Activated CD8-positive, alpha-beta memory T cell treated with anti-CD3 and anti-CD28 coated beads, Interleukin-2, amount 50 U/mL, for 24 hours (primary cell): ENCODE data around the gene INHBE.
"Not testable (repeated sequence)": the region's sequence is repeated elsewhere in the genome, so short reads cannot be mapped to it uniquely, and the experiment has no call there.

Experiments used
- DNase-seq: peaks from one replicate; pipeline ENCODE4 v3.0.0-alpha.2; 2020; ENCODE audit errors: extremely low read depth

INHBE gene

DNA sequence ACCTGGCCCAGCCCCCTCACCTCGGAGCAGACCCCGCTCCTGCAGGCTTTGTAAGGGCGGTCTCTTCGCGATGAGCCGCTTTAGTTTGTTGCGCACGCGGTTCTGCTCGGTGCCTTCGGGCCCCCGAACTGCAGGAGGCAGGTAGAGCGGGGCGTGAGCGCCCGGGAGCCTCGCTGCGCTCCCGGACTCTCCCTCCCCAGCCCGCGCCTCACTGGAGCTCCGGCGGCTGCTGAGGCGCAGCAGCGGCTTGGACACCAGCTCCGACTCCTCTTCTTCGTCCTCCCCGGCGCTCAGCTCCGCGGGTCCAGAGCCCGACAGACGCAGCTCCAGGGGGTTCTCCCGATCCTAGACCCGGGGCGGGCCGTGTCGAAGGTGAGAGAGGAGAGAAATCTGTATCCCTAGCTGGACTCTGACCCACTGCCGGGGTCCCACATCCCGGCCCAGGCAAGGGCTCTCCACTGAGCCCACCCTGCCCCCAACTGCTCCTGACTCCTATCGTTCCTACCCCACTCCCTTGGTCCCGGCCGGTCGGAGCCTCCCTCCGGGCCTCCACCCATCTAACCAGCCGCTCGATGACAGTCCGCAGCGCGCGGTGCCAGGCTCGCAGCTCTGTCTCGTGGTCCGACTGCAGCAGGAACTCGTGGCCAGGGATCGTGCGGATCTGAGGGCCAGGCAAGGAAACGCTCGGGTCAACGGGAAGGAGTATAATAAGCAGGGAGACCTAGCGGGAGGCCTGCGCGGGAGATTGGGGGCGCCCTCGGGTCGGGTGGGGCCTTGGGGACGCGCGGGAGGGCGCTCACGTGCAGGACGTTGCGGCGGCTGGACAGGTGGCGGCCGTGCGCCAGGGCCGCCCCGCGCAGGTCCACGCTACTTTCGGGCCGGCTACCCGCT, 20.4 kb downstream of the INHBE start:
- DNase-seq: no peak

- no peak for DNase-seq
These were observed 21.3 kb downstream of the INHBE start for GRCh38 chr12:57476162-57476992.

DNA sequence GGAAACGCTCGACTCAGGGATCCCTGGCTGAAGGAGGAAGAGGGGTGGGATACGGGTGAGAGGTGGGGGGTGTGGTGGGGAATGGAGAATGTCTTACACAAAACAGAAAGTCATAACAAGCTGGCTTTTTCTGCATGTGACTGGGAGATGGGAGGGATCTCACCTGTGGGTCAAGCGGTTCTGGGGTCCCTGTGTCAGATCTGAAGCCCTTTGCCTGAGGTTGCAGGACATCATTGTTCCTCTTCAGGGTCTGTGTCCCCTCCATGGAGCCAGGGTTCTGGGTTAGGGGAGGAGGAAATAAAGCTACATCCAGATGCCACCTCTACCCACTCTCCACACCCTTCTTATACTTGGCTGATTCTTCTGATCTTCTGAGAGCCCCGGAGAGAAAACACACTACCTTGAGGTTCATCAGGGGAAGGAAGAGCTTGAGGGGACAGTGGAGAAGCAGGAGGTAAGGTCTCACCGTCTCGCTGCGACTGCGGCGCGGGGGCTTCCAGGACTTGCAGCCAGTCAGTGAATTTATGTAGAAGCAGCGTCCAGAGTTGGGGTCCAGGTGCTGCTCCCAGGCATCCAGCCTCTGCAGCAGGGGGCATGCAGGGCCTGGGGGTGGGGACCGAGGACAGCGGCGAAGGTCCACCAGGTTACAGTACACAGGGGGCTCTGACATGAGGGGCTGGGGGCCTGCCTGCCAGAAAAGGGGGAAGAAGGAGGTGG, 22.0 kb downstream of the INHBE start:
- DNase-seq: no peak

DNA sequence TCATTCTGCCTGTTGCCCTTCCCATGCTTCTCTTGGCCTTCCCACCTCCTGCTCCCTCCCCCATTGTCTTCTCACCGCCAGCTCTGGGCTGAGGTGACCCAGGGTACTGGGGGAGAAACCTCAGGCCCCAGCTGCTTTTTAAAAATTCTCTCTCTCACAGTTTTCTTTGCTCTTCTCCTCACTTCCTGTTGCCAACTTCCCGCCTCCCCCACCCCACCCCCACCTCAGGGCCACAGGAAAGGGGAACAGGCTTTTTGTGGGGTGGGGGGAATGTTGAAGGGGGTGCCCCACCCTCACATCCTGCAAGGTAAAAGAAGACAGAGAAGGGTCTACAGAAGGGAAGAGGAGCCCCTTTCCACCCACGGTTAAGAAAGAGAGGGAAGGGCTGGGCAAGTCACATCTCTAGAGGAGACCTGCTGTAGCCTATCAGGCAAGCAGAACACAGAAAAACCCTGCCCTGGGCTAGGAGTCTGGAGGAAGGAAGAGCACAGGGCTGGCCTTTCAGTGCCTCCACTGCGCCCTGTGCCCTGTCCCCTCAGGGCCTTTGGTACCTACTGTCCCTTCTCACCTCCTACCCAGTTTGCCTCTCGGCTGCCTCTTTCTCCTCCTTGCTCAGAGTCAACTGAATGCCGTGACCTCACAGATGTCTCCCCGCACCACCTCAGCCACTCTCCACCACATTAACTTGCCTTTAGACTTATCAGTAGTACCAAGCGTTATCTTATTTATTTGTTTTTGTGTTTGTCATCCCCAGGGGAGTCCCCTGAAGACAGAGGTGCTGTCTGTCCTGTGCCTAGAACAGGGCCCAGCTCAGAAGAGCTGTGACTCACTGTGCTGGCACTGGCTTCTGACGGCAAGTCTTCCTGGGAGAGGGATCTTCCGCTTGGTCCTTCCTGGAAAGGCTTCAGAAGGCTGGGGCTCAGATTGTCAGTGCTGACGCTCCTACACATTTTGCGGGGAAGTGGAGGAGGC, 22.9 kb downstream of the INHBE start:
- no peak for DNase-seq

DNA sequence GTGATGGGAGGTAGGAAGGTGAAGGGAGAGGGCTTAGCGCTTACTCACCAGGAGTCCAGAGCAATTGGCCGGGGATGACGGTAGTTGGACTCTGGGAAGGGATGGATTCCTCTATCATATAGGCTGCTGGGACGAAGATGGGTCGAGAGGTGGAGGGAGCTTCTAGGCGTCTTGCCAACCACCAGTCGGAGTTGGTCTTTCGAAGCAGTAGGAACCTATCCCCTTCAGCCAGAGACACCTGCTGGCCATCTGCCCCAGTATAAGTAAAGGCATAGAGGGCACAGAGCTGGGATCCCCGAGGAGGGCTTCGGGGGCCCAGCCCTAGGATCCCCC, 23.9 kb downstream of the INHBE start:
- no peak for DNase-seq

GRCh38 chr12:57479376-57480115, 24.4 kb downstream of the INHBE start, which contains the start of gene ARHGAP9:
Gene ARHGAP9, minus strand, starts transcription at chr12:57479866. Its CDS starts 460 bp downstream, at chr12:57479406.
- no peak for DNase-seq

DNA sequence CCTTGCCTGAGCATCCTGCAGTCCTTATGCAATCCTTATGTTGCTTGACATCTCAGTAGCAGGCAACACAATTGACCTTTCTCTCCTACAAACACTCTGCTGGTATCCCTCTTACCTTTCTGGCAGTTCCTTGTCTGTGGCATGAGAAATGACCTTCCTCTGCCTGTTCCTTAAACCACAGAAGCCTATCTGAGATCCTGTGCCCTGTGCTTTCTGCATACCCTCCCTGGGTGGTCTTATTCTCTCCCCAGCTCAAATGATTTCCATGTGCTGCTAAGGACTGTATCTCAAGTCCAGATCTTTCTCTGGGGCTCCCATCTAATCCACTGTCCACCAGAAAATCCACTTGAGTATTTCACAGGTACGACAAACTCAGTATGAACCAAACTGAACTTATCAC, 26.6 kb downstream of the INHBE start:
- no peak for DNase-seq

DNA sequence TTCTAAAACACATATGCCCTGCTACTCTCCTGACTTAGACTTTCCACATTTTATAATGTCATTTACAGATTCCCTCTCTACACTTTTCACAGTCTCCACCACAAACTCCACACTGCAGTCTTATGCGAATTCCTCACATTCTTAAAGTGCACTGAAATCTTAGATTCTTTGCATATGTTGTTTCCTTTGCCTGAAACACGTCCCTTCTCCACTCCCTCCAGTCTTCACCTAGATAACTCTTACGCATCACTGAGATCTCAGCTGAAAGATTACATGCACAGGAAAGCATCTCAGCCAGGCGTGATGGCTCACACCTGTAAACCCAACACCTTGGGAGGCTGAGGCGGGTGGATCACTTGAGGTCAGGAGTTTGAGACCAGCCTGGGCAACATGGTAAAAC, 28.4 kb downstream of the INHBE start:
- no peak for DNase-seq

DNA sequence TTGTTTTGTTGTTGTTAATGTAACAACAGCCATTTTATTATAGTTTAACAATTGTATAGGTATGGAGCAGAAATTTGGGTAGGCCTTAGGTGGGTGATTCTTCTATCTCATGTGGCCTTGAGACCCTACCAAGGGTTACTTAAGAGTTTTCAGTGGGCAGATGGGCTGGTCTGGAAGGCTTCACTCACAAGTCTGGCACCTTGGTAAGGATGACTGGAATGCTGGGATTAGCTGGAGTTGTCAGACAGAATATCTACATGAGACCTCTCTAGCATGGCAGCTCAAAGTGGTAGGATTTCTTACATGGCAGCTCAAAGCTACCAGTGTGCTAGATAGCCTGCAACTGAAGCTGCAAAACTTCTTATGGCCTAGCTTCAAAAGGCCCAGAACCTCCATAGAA, 30.6 kb downstream of the INHBE start:
- no peak for DNase-seq

DNA sequence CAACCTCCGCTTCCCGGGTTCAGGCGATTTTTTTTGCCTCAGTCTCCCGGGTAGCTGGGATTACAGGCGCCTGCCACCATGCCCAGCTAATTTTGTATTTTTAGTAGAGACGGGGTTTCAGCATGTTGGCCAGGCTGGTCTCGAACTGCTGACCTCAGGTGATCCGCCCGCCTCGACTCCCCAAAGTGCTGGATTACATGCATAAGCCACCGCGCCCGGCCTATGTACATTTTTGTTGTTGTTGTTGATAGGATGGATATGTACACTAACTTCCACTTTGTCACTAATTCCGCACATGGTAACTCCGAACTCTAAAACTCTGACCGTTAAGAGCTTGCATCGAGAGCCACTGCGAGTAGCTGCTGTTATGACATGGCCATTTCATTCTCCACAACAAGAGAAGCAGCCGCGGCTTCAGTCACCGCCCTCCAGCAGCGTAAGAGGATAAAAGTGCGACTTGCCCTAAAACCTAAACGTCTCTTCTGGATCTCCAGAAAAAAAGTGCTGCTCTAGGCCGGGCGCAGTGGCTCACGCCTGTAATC, 32.0 kb downstream of the INHBE start:
- no peak for DNase-seq

- DNase-seq: peak; percentile 84
These were observed 32.7 kb downstream of the INHBE start, which contains the start of gene MARS1 for GRCh38 chr12:57487597-57488401. Gene MARS1, plus strand, starts transcription at chr12:57488068. Its CDS starts 23 bp downstream, at chr12:57488091.

GRCh38 chr12:57488402-57489156, 33.5 kb downstream of the INHBE start:
- DNase-seq: no peak

DNA sequence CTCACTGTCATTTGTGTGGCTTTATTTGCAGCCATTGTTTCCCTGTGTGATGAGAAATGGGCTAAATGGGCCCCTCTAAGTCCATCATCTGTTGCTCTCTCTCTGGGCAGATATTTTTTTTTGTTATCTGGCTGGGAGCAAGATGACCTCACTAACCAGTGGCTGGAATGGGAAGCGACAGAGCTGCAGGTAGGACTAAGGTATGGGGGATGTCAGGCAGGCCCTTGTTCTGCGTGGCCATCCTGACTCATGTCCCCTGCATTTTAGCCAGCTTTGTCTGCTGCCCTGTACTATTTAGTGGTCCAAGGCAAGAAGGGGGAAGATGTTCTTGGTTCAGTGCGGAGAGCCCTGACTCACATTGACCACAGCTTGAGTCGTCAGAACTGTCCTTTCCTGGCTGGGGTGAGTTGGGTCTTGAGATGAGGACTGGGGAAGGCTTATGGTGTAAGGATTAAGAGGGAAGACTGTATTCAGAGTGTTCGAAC, 34.1 kb downstream of the INHBE start:
- DNase-seq: no peak

DNA sequence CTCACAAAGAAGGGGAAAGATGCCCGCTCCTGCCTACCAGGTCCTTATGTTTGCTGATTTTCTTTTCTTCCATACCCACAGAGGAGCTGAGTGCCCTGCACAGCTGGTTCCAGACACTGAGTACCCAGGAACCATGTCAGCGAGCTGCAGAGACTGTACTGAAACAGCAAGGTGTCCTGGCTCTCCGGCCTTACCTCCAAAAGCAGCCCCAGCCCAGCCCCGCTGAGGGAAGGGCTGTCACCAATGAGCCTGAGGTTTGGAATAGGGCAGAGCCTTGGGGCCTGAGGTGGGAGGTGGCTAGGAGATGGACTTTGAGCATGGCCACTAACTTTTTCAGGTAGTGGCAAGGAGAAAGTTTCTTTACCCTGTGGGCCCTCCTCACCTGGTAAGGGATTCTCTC, 35.0 kb downstream of the INHBE start:
- no peak for DNase-seq

DNA sequence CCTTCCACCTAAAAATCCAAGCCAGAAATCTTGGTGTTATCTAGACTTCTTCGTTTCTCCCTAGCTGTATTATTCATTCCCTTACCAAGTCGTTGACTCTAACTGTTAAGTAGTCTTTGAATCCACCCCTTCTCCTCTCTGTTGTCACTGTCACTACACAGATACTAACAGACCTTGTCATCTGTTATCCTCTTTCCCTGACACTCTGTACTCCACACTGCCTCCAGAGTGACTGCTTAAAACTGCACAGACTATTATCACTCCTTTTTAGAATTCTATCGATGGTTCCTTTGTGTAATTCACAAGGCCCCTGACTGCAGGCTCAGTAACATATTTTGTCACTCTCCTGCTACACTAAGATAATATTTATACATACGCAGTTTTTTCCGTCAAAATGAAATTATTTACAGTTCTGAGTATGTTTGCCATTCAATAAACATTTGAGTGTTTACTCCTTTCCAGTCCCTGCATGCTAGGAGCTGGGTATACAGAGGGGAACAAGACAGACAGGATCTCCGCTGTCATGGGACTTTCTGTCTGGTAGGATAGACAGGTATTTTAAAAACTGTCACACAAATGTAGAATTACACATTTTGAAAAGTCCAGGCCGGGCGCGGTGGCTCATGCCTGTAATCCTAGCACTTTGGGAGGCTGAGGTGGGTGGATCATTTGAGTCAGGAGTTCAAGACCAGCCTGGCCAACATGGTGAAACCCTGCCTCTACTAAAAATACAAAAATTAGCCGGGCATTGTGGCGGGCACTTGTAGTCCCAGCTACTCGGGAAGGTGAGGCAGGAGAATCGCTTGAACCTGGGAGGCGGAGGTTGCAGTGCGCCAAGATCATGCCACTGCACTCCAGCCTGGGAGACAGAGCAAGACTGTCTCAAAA, 36.5 kb downstream of the INHBE start:
- no peak for DNase-seq

- DNase-seq: not testable (repeated sequence)
These were observed 40.1 kb downstream of the INHBE start for GRCh38 chr12:57495051-57495701.

DNA sequence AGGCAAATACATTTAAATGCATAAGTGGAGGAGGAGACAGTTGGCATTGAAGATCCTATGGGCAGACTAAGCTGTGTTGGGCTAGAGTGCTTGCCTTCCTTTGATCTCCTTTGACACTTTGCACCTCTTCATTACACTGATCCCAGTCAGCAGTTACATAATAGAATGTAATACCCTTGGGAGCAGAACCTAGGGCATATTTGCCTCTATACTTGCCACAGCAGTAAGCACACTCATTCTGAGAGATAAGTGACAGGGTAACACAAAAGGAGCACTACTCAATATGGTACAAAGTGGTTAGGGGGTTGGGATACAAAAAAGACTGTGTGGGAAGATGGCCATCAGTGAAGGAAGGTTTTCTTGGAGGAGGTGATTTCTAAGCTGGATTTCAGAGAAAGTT, 41.7 kb downstream of the INHBE start:
- no peak for DNase-seq
